ENCODE results near the gene LEF1.

Gene LEF1

DNA sequence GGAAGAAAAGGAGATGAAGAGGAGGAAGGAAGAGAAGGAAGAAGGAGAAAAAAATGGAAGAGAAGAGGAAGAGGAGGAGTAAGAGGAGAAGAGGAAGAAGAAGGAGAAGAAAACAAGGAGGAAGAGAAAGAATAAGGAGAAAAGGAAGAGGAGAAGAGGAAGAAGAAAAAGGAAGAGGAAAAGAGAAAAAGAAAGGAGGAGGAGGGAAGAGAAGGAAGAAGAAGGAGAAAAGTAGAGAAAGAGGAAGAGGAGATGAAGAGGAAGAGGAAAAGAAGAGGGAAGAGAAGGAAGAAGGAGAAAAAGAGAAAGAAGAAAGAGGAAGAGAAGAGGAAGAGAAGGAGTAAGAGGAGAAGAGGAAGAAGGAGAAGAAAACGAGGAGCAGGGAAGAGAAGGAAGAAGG, 11.8 kb upstream of the LEF1 start:
- Histone ChIP-seq H3K36me3 (ENCODE audit: control insufficient read depth, insufficient read depth, low read length) (no peaks in the 10 kb centered on the region), H3K4me3 (replicated peaks; ENCODE audit: low read depth, low read length) (no peak overlapping the region)

DNA sequence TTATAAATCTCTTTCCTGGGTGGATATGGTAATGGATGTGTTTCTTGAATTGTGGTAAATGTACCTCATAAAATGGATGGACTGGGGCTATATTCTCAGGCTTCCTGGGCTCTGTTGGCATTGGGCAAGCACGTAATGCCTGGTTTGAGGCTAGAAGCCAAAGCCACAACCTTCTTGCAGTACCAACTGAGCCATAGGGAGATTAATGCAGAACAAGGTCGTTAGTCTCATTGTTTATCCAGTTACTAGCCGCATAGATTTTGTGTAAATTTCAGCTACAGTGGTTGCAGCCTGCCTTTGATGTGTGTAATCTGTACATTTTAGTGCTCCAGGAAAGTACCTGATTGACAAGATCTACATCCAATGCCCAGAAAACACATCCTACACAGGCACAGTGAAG, 7.2 kb upstream of the LEF1 start:
- no peak for DNase-seq (ENCODE audit: extremely low read depth, insufficient read length)
- H3K36me3 ChIP-seq (ENCODE audit: control insufficient read depth, insufficient read depth, low read length): no peaks in the 10 kb centered on the region
- TF ChIP-seq, protein P1, sequence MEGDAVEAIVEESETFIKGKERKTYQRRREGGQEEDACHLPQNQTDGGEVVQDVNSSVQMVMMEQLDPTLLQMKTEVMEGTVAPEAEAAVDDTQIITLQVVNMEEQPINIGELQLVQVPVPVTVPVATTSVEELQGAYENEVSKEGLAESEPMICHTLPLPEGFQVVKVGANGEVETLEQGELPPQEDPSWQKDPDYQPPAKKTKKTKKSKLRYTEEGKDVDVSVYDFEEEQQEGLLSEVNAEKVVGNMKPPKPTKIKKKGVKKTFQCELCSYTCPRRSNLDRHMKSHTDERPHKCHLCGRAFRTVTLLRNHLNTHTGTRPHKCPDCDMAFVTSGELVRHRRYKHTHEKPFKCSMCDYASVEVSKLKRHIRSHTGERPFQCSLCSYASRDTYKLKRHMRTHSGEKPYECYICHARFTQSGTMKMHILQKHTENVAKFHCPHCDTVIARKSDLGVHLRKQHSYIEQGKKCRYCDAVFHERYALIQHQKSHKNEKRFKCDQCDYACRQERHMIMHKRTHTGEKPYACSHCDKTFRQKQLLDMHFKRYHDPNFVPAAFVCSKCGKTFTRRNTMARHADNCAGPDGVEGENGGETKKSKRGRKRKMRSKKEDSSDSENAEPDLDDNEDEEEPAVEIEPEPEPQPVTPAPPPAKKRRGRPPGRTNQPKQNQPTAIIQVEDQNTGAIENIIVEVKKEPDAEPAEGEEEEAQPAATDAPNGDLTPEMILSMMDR (IDR thresholded peaks at IDR 0.05; ENCODE audit: insufficient read depth, low read length, poor library complexity, severe bottlenecking): no peak
- peaks cover 1% of the 10 kb centered on the region for H3K27me3 ChIP-seq (replicated peaks; ENCODE audit: control insufficient read depth, insufficient read depth, low read length)
- no peak overlapping the region for H3K4me3 ChIP-seq (replicated peaks; ENCODE audit: low read depth, low read length)

More for the DNA sequence above, 11.8 kb upstream of the LEF1 start:
- no peak for DNase-seq (ENCODE audit: extremely low read depth, insufficient read length)
- TF ChIP-seq, protein P1 (IDR thresholded peaks at IDR 0.05; ENCODE audit: insufficient read depth, low read length, poor library complexity, severe bottlenecking): no peak
- no peaks in the 10 kb centered on the region for H3K27me3 ChIP-seq (replicated peaks; ENCODE audit: control insufficient read depth, insufficient read depth, low read length)

DNA sequence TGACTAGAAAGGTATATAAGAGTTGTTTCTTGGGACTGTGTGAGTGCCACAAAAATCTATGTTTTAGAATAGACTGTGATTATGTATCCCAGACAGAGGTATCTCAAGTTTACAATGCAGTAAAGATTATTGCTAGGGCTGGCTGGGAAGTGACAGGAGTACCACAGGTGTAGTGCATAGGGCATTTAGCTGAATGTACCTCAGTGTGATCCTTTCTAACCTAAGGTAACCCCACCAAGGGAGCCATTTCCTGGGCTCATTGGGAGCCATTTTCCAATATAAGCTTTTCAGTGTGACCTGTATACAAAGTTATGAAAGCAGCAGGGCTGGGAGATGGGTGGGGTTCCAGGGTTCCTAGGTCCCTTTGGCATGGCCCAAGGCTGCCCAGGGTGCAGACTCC, 6.1 kb upstream of the LEF1 start:
- peaks cover 1% of the 10 kb centered on the region for H3K27me3 ChIP-seq (replicated peaks; ENCODE audit: control insufficient read depth, insufficient read depth, low read length)
- DNase-seq (ENCODE audit: extremely low read depth, insufficient read length): no peak

DNA sequence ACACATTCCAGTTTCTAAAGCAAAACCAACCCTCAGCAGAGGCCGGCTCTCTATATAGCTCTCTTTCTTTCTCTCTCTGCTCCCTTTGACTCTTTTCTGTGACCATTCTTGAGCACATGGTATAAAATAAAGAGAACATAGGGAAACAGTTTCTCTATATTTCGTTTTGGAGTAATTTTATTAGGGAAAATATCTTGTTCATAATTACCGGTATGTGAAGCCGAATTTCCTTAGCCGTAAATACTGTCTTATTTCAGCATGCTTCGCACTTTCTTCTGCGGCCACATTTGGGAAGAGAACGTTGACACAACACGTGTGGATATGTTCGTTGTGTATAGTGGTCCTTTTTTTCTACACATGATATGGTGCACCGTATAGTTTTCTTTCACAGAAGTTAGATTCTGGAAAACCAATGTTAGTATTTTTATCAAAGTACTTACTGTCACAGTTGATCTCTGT, 4.9 kb upstream of the LEF1 start:
- Histone ChIP-seq H3K4me3 (replicated peaks; ENCODE audit: low read depth, low read length) (peak overlapping the region; percentile 33), H3K27me3 (replicated peaks; ENCODE audit: control insufficient read depth, insufficient read depth, low read length) (peaks cover 3% of the 10 kb centered on the region), H3K36me3 (ENCODE audit: control insufficient read depth, insufficient read depth, low read length) (no peaks in the 10 kb centered on the region)
- DNase-seq (ENCODE audit: extremely low read depth, insufficient read length): no peak
- TF ChIP-seq, protein P1 (IDR thresholded peaks at IDR 0.05; ENCODE audit: insufficient read depth, low read length, poor library complexity, severe bottlenecking): no peak

More for the DNA sequence above, 6.1 kb upstream of the LEF1 start:
- TF ChIP-seq, protein P1 (IDR thresholded peaks at IDR 0.05; ENCODE audit: insufficient read depth, low read length, poor library complexity, severe bottlenecking): no peak
- H3K36me3 ChIP-seq (ENCODE audit: control insufficient read depth, insufficient read depth, low read length): no peaks in the 10 kb centered on the region
- no peak overlapping the region for H3K4me3 ChIP-seq (replicated peaks; ENCODE audit: low read depth, low read length)

DNA sequence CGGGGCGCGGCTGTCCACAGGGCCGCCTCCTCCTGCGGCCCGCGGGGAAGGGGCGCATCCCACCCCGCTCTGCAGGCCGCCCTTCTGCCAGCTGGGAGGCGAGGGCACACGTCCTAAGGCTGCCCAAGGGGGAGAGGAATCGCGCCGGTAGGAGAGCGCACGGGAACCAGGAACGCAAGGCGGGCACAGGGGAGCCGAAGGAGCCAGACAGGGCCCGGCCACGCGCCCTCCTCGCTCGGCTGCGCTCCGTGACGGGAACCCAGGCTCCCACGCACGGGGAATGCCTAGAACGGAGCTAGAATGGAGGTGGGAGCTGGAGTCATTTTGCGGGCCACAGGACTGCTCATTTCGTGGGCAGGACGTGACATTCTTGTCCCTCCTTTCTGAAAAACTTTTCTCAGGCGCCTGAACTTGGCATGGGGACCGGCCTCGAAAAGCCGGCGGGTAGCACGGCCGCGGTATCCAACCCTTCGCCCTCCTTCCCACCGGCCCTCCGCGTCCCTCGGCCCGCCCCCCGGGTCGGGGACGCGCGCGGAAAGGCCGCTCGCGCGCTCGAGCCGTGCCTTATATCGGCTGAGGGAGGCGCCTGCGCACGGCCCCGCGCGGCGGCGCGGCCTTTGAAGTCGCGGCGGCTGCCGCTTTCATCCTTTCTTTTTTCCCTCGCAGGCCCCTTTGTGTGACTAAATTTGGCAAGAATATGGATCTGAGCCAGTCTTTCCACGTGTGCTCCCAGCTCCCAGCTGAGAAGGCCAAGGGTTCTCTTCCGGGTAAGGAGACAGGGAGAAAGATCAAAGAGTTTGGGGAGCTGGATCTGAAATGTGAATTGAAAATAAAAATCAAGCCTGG, 4.2 kb upstream of the LEF1 start:
- TF ChIP-seq, protein P1 (IDR thresholded peaks at IDR 0.05; ENCODE audit: insufficient read depth, low read length, poor library complexity, severe bottlenecking): no peak
- Histone ChIP-seq H3K27me3 (replicated peaks; ENCODE audit: control insufficient read depth, insufficient read depth, low read length) (peaks cover 3% of the 10 kb centered on the region), H3K36me3 (ENCODE audit: control insufficient read depth, insufficient read depth, low read length) (no peaks in the 10 kb centered on the region), H3K4me3 (replicated peaks; ENCODE audit: low read depth, low read length) (peak overlapping the region; percentile 47)
- peak; percentile 53 for DNase-seq (ENCODE audit: extremely low read depth, insufficient read length)

All from GM06990 (cell line).